HG02798 (cell line): ENCODE measurements around the gene MXRA8.

Experiments
- ATAC-seq: cut with Tn5 transposase; IDR thresholded peaks from one replicate; pipeline ENCODE4 v1.9.1; 2021; ENCODE audit warnings: mild to moderate bottlenecking; ENCODE audit not compliant: unreplicated experiment, poor library complexity

The MXRA8 gene

GRCh38 chr1:1351511-1352427, 6.6 kb downstream of the MXRA8 start:
- no peak for ATAC-seq

- peak; percentile 70 for ATAC-seq
These were observed 8.9 kb downstream of the MXRA8 start, which contains the start of gene DVL1 for GRCh38 chr1:1349256-1350012. Gene DVL1, minus strand, starts transcription at chr1:1349418. Its CDS starts 353 bp downstream, at chr1:1349065.

- ATAC-seq: no peak
These were observed 9.7 kb downstream of the MXRA8 start for GRCh38 chr1:1348420-1349255.

GRCh38 chr1:1347663-1348419, 10.5 kb downstream of the MXRA8 start:
- no peak for ATAC-seq

- no peak for ATAC-seq
These were observed 11.2 kb downstream of the MXRA8 start for GRCh38 chr1:1347026-1347595.

- ATAC-seq: no peak
These were observed 11.9 kb downstream of the MXRA8 start for GRCh38 chr1:1346501-1346890.

- ATAC-seq: no peak
These were observed 12.4 kb downstream of the MXRA8 start for GRCh38 chr1:1345860-1346500.

- no peak for ATAC-seq
These were observed 13.0 kb downstream of the MXRA8 start for GRCh38 chr1:1345384-1345783.

- no peak for ATAC-seq
These were observed 13.5 kb downstream of the MXRA8 start for GRCh38 chr1:1344655-1345361.

GRCh38 chr1:1343811-1344421, 14.4 kb downstream of the MXRA8 start:
- ATAC-seq: no peak

GRCh38 chr1:1342584-1343115, 15.7 kb downstream of the MXRA8 start:
- ATAC-seq: no peak

- ATAC-seq: no peak
These were observed 16.2 kb downstream of the MXRA8 start for GRCh38 chr1:1342061-1342562.

- no peak for ATAC-seq
These were observed 16.8 kb downstream of the MXRA8 start for GRCh38 chr1:1341549-1342021.

GRCh38 chr1:1340791-1341548, 17.4 kb downstream of the MXRA8 start:
- ATAC-seq: no peak

- ATAC-seq: no peak
These were observed 18.2 kb downstream of the MXRA8 start for GRCh38 chr1:1340185-1340584.

GRCh38 chr1:1338278-1338677, 20.1 kb downstream of the MXRA8 start:
- no peak for ATAC-seq

- no peak for ATAC-seq
These were observed 20.6 kb downstream of the MXRA8 start for GRCh38 chr1:1337793-1338147.
